ENCODE data around the gene GPR161. TPM values are rescaled to one million over a fixed set of nuclear protein-coding genes. Genes with fewer than 3 reads are reported as not detected.

Gene GPR161
- total and polyA plus RNA-seq, 9 of the 15 experiments (the other 6 are each of a cell fraction or from before 2014, with no cell fraction given): 0.15 to 2.4 (median 0.76) TPM

- TF ChIP-seq KDM4B (IDR thresholded peaks at IDR 0.05; ENCODE audit: borderline replicate concordance in 2 of 2, low read depth in 1 of 2) (no peak), BRF1 (IDR thresholded peaks at IDR 0.05; ENCODE audit: borderline replicate concordance, extremely low read depth, insufficient read length) (no peak), TGIF2 (CRISPR knock-in tag; IDR thresholded peaks at IDR 0.05) (no peak), PCBP2 (IDR thresholded peaks at IDR 0.05; ENCODE audit: low read depth, low read length, poor library complexity, severe bottlenecking) (no peak), ZNF79 (CRISPR knock-in tag; IDR thresholded peaks at IDR 0.05; ENCODE audit: low read depth) (no peak), ZNF75A (CRISPR knock-in tag; IDR thresholded peaks at IDR 0.05) (no peak), CBFA2T3 (IDR thresholded peaks at IDR 0.05) (peak; percentile 89), E2F5 (CRISPR knock-in tag; IDR thresholded peaks at IDR 0.05) (no peak), SMARCC2 (IDR thresholded peaks at IDR 0.05; ENCODE audit: low read depth) (0 out of 2 replicates have a peak, but pooled peaks have one; percentile 41), CTBP1 (IDR thresholded peaks at IDR 0.05; ENCODE audit: borderline replicate concordance) (peak; percentile 45; the same call in 1 of the 2 replicates), POLR2H (tag; IDR thresholded peaks at IDR 0.05; ENCODE audit: low read depth) (no peak), SMARCB1 (IDR thresholded peaks at IDR 0.05; ENCODE audit: insufficient read length, low read depth) (no peak), RBM25 (IDR thresholded peaks at IDR 0.05; ENCODE audit: low read depth, low read length, severe bottlenecking) (no peak), ZNF124 (CRISPR knock-in tag; IDR thresholded peaks at IDR 0.05) (no peak), SMAD1 (IDR thresholded peaks at IDR 0.05; ENCODE audit: low read depth, low read length, partially characterized antibody) (peak; percentile 75), ATF2 (CRISPR knock-in tag; IDR thresholded peaks at IDR 0.05) (no peak), DMBX1 (CRISPR knock-in tag; IDR thresholded peaks at IDR 0.05; ENCODE audit: borderline replicate concordance) (0 out of 2 replicates have a peak, but pooled peaks have one; percentile 23), RBM39 (optimal IDR thresholded peaks at IDR 0.05; ENCODE audit: low read depth, low read length) (no peak), FUS (optimal IDR thresholded peaks at IDR 0.05; ENCODE audit: low read depth, low read length) (no peak), BCL6 (CRISPR knock-in tag; IDR thresholded peaks at IDR 0.05) (no peak), RAD51 (IDR thresholded peaks at IDR 0.05; ENCODE audit: borderline replicate concordance, low read depth) (0 out of 2 replicates have a peak, but pooled peaks have one; percentile 8), NUFIP1 (IDR thresholded peaks at IDR 0.05; ENCODE audit: partially characterized antibody) (no peak), ARID1B (IDR thresholded peaks at IDR 0.05) (peak; percentile 91), RAD21 (CRISPR knock-in tag; conservative IDR thresholded peaks at IDR 0.05 in 1 of 2, IDR thresholded peaks at IDR 0.05 in 1 of 2) (peak in 1 of 2 experiments; percentile 64; a peak in 2 of 4 replicates), ZNF830 (CRISPR knock-in tag; IDR thresholded peaks at IDR 0.05) (no peak), TAF7 (tag; IDR thresholded peaks at IDR 0.05) (no peak), PHF8 (IDR thresholded peaks at IDR 0.05; ENCODE audit: borderline replicate concordance, low read length) (no peak), KAT7 (CRISPR knock-in tag; IDR thresholded peaks at IDR 0.05; ENCODE audit: borderline replicate concordance) (no peak), CBFB (CRISPR knock-in tag; IDR thresholded peaks at IDR 0.05) (no peak)
Observed at GRCh38 chr1:168161459-168161858, 24.7 kb upstream of the GPR161 start (continued).

Data from K562 (cell line).